ENCODE measurements around the gene STXBP6. TPM values are rescaled to one million over a fixed set of nuclear protein-coding genes. Genes with fewer than 3 reads are reported as not detected.
A peak's percentile ranks its signal among the peaks of the same experiment; 100 is the strongest.

Gene STXBP6
- total and polyA plus RNA-seq, 2 of the 13 experiments (the other 11 are each of a cell fraction or from before 2014, with no cell fraction given) = 35.3 to 42.8 TPM

- TF ChIP-seq ZNF281 (CRISPR knock-in tag; IDR thresholded peaks at IDR 0.05; ENCODE audit: borderline replicate concordance) (0 out of 2 replicates have a peak, but pooled peaks have one; percentile 14), ZFP91 (CRISPR knock-in tag; IDR thresholded peaks at IDR 0.05; ENCODE audit: borderline replicate concordance) (0 out of 2 replicates have a peak, but pooled peaks have one; percentile 40), ZBTB43 (CRISPR knock-in tag; conservative IDR thresholded peaks at IDR 0.05) (peak; percentile 17; the same call in 1 of the 2 replicates), HMG20A (CRISPR knock-in tag; IDR thresholded peaks at IDR 0.05; ENCODE audit: borderline replicate concordance) (no peak), ZNF317 (CRISPR knock-in tag; IDR thresholded peaks at IDR 0.05) (0 out of 2 replicates have a peak, but pooled peaks have one; percentile 26), SP5 (CRISPR knock-in tag; IDR thresholded peaks at IDR 0.05; ENCODE audit: borderline replicate concordance, low read depth) (peak; percentile 14; the same call in 1 of the 2 replicates), GABPA (IDR thresholded peaks at IDR 0.05; ENCODE audit: low read depth, low read length) (no peak), GABPA (CRISPR knock-in tag; IDR thresholded peaks at IDR 0.05; ENCODE audit: low read depth) (no peak), NR2F1 (CRISPR knock-in tag; IDR thresholded peaks at IDR 0.05) (0 out of 4 replicates have a peak, but pooled peaks of 1 of the 2 experiments have one; percentile 3), MYPOP (CRISPR knock-in tag; IDR thresholded peaks at IDR 0.05) (peak; percentile 67; the same call in 1 of the 2 replicates), NAIF1 (CRISPR knock-in tag; IDR thresholded peaks at IDR 0.05; ENCODE audit: borderline replicate concordance) (0 out of 2 replicates have a peak, but pooled peaks have one; percentile 31), RFX5 (IDR thresholded peaks at IDR 0.05; ENCODE audit: low read depth, low read length) (no peak), ZNF430 (CRISPR knock-in tag; IDR thresholded peaks at IDR 0.05) (0 out of 2 replicates have a peak, but pooled peaks have one; percentile 45), ZNF558 (CRISPR knock-in tag; IDR thresholded peaks at IDR 0.05; ENCODE audit: borderline replicate concordance) (no peak), ETV5 (CRISPR knock-in tag; IDR thresholded peaks at IDR 0.05; ENCODE audit: borderline replicate concordance) (peak; percentile 36; the same call in 1 of the 2 replicates)
Observed at GRCh38 chr14:24806061-24806678, 243.8 kb downstream of the STXBP6 start (continued).

Data from HepG2 (cell line).